Stomach (tissue), 4 donors: ENCODE results near the gene TENM4.

ENCODE experiments used
- EP300 ChIP-seq: sonication (generic); formaldehyde crosslinking; IDR thresholded peaks from one replicate; pipeline ENCODE4 v1.6.1; 2017; ENCODE audit warnings: antibody characterized with exemption
- POLR2A ChIP-seq, 4 donors: fragments of 450-650 bp; IDR thresholded peaks; one replicate each; pipeline ENCODE4 v1.6.1; 2016; ENCODE audit warnings: antibody characterized with exemption in 4 of 4, control low read depth in 2 of 4, mild to moderate bottlenecking in 1 of 4, moderate library complexity in 1 of 4
- POLR2AphosphoS5 ChIP-seq, 3 donors: sonication (generic); formaldehyde crosslinking; IDR thresholded peaks; one replicate each; pipeline ENCODE4 v1.6.1; 2016; ENCODE audit warnings: antibody characterized with exemption in 3 of 3
- TF ChIP-seq, protein P1 (sequence below), 7 experiments: fragments of 450-650 bp in 4 of 7; fragments of 200-600 bp in 3 of 7; sonication (generic) in 3 of 7; IDR thresholded peaks; one replicate each; pipeline ENCODE4 v1.5.1; 2016 to 2019; ENCODE audit warnings: antibody characterized with exemption in 7 of 7, control low read depth in 2 of 7, mild to moderate bottlenecking in 1 of 7

GRCh38 chr11:79067352-79067679, 373.5 kb downstream of the TENM4 start:
- TF ChIP-seq, protein P1, sequence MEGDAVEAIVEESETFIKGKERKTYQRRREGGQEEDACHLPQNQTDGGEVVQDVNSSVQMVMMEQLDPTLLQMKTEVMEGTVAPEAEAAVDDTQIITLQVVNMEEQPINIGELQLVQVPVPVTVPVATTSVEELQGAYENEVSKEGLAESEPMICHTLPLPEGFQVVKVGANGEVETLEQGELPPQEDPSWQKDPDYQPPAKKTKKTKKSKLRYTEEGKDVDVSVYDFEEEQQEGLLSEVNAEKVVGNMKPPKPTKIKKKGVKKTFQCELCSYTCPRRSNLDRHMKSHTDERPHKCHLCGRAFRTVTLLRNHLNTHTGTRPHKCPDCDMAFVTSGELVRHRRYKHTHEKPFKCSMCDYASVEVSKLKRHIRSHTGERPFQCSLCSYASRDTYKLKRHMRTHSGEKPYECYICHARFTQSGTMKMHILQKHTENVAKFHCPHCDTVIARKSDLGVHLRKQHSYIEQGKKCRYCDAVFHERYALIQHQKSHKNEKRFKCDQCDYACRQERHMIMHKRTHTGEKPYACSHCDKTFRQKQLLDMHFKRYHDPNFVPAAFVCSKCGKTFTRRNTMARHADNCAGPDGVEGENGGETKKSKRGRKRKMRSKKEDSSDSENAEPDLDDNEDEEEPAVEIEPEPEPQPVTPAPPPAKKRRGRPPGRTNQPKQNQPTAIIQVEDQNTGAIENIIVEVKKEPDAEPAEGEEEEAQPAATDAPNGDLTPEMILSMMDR (IDR thresholded peaks at IDR 0.05) = no peak
- TF ChIP-seq POLR2AphosphoS5 (IDR thresholded peaks at IDR 0.05) = no peak
- no peak for TF ChIP-seq POLR2A (IDR thresholded peaks at IDR 0.05)
- TF ChIP-seq EP300 = no peak
